WI38 (cell line): ENCODE data around the gene ZHX3.

ENCODE experiments used
- H3K4me3 ChIP-seq: 2 replicates; pipeline ENCODE4 v1.5.1; 2011; ENCODE audit warnings: low read depth, mild to moderate bottlenecking, control low read depth, low read length
- CTCF ChIP-seq: IDR thresholded peaks from 2 replicates; pipeline ENCODE4 v1.5.1; 2012; ENCODE audit warnings: low read depth, mild to moderate bottlenecking, control low read depth, low read length

Gene ZHX3

DNA sequence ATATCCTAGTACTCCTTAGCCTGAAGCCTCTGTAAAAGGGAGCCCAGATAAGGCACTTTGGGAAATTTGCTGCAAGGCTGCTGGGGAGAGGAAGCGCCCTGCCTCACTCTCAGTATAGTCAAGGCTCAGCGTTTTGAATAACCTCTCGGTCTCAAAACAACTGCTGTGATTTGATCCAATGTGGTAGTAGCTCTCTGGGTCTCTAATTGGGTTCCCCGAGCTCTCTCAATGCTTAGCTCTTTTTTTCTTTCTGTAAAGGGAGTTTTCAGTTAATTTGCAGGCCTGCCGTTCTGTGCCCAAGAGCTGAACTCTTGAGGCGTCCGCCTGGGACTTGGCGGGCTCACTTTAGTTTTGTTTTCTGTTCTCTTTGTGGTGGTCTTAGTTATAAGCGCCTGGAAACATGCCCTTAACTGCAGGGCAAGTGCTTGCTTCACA is 41.2 kb downstream of the ZHX3 start:
- H3K4me3 ChIP-seq: no peak overlapping the region
- TF ChIP-seq CTCF: no peak

DNA sequence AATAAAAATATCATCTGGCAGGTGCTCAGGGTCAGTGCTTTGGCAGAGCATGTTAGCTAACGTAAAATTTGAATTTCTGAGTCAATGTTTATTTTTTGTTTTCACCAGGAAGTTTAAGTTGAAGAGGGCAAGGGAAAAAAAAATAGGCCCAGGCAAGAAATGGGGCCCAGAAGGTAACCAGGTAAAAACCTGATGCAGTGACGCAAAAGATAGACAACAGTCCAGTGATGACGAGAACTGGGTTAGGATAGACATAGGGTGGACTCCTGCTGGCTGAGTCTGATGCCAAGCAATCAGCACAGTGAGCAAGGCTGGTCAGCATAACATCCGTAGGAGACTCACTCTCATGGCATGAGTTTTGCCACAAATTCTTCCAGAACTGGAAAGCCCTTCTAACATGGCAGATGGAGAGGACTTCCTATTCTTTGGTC is 42.2 kb downstream of the ZHX3 start:
- TF ChIP-seq CTCF: no peak
- H3K4me3 ChIP-seq: no peak overlapping the region

DNA sequence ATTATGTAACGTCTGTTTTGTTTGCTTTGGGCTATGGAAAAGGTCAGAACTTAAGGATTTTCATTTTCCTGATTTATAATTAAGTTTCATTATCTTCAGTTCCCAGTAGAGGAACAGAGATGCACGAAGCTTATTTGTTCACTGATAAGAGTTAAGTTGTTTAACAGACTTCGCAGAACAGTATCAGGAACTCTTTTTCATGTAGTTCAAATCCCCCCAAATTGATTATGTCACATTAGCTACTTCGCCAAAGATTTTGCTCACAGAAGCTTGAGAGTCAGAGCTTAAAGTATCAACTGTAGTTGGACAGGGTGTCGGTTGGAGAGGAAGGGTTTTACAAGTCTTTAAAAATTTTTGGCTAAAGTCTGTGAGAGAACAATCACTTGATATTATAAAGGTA is 43.4 kb downstream of the ZHX3 start:
- H3K4me3 ChIP-seq: no peak overlapping the region
- TF ChIP-seq CTCF: no peak

DNA sequence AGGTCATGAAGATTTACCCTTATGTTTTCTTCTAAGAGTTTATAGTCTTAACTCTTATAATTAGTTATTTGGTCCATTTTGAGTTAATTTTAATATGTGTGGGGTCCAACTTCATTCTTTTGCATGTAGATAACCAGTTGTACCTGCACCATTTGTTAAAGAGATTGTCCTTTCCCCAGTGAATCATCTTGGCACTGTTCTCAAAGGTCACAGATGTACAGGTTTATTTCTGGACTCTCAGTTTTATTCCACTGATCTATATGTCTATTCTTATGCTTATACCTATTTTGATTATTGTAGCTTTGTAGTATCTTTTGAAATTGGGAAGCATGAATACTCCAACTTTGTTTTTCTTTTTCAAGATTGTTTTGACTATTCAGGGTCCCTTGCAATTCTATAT is 44.1 kb downstream of the ZHX3 start:
- no peak overlapping the region for H3K4me3 ChIP-seq
- TF ChIP-seq CTCF: no peak

DNA sequence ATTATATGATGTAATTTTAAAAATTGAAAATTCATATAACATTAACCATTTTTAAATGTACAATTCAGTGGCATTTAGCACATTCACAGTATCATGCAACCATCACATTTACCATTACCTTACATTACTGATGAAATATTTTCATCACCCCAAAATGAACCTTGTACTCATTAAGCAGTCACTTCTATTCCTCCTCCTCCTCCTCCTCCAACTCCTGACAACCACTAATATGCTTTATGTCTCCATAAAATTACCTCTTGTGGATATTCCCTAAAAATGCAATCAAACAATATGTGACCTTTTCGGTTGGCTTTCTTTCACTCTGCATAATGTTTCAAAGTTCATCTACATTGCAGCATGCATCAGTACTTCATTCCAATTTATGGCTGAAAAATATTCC is 45.2 kb downstream of the ZHX3 start:
- no peak for TF ChIP-seq CTCF
- no peak overlapping the region for H3K4me3 ChIP-seq

- TF ChIP-seq CTCF: no peak
- H3K4me3 ChIP-seq: no peak overlapping the region
These were observed 48.4 kb downstream of the ZHX3 start for GRCh38 chr20:41268917-41269652.

GRCh38 chr20:41268402-41268801 is 49.1 kb downstream of the ZHX3 start:
- no peak for TF ChIP-seq CTCF
- no peak overlapping the region for H3K4me3 ChIP-seq
